ENCODE measurements around the gene JPH2.
"Not testable (repeated sequence)": the region's sequence is repeated elsewhere in the genome, so short reads cannot be mapped to it uniquely, and the experiment has no call there.

Gene JPH2

GRCh38 chr20:44211177-44212039 is 24.4 kb upstream of the JPH2 start:
- peak; percentile 6 for DNase-seq (ENCODE audit: low spot score)

GRCh38 chr20:44210406-44211176 is 23.6 kb upstream of the JPH2 start, which contains the start of gene OSER1:
Gene OSER1 (minus strand): TSS chr20:44210771. CDS start chr20:44206957, 3,814 bp downstream.
- DNase-seq (ENCODE audit: low spot score) = peak; percentile 97

DNA sequence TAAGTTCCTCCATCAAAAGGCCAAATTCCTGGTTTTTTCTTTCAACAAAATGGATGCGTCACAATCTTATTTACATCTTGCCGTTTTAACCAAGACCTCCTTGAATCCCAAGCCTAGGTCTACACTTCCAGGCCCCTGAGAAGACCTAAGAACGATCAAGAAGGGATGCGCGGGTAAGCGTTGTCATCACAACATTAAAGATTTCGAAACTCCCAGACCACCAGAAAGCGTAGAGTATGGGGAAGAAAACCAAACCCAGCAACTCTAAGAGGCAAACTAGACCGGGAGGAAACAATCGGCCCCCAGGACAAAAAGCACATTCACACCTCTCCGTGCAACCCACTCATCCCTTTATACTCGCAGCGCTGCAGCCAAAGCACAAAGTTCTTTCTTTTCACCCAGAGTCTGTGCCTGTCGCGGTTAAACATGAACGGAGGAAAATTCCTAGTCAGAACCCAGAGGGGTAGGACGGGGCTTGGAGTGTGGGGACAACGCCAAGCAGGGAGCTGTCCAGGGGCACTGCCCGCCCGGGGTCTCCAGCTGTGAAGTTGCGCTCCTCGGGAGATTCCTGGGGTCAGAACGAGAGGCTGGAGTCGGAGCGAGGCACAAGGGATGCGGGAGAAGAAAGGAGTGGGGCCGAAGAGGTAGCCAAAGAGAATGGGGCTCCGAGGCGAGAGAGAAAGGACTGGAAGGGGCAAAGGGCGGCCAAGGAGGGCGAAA is 22.9 kb upstream of the JPH2 start:
- no peak for DNase-seq (ENCODE audit: low spot score)

DNA sequence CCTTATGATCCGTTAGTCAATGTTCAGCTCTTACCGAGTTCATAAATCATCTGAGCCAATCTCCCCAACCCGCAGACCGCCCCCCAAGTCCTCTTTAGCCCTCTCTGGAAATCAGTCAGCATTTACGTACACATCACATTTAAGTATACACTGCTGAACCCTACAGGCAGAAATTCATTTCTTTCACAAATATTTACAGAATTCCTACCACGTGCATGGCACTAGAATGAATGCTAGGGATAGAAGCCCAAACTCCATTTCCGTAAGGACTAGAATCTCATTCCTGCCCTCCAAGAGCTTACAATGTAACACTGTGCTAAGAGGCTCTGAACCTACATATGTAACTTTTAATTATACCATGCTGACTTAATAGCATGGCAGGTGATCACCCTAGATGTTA is 21.8 kb upstream of the JPH2 start:
- no peak for DNase-seq (ENCODE audit: low spot score)

DNA sequence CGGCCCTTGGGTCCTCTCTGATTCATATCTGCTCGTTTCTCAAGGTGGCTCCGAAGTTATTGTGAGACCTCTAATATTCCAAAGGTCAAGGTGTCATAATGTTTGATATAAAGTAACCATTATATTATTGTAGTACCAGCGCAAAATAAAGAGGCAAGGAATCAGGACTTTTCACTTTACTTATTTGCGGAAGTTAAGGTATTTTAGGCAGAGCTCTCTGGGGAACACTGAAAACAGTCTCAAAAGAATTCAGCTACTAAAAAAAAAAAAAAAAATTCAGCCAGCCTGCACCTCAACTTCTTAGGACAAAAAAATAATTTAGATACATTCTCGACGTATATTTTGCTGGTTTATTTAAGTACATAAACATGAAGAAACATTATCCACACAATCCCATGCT is 21.2 kb upstream of the JPH2 start:
- DNase-seq (ENCODE audit: low spot score) = no peak

DNA sequence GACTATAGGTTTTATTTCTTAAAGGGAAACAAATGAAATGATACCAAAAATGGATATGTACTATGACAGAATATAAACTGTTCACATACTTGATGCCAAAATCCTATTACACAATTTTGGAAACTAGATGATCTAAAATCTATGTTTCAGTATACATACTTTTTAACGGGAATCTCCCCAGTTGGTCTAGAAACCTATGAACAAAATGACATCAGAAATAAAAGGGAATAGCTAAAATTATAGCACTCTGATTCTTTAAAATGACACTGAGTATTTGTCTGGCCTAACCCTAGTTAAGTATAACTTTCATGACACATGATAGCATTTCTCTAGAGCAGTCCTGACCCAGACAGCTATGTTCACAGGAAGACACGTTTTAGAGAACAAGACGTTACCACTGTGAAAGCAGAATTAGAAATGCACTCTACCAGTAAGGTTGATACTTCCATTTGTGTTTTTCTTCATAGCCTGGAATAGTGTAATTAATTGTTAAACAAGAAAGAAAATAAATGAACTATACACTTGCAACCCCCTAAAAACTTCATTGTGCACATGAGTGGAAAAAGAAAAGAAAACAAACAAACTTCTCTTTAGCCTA is 20.2 kb upstream of the JPH2 start:
- no peak for DNase-seq (ENCODE audit: low spot score)

GRCh38 chr20:44206132-44206531 is 19.1 kb upstream of the JPH2 start:
- no peak for DNase-seq (ENCODE audit: low spot score)

- no peak for DNase-seq (ENCODE audit: low spot score)
These were observed 17.8 kb upstream of the JPH2 start for GRCh38 chr20:44204832-44205215.

DNA sequence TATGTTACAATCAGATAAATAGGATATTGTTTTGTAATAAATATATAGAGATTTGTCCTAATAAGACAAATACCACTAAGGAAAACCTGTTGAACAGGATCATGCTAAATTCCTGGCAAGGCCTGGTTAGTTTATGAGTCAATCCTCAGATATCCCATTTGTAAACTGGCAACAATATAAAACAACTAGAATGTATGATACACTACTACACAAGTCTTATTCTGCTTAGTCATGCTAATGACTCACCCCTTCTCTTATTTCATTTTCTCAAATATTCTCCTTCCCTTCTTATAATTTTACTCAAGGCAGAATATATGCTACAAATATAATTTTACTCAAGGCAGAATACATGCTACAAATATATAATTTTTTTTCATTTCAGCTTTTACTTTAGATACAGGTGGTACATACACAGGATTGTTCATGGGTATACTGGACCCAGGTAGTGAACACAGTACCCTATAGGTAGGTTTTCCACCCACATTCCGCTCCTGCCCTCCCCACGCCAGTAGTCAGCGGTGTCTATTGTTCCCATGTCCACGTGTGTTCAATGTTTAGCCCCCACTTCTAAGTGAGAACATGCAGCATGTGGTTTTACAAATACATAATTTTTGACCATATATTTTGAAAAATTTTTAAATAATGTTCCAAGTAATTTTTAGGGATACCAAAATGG is 17.3 kb upstream of the JPH2 start:
- no peak for DNase-seq (ENCODE audit: low spot score)

GRCh38 chr20:44203161-44203560 is 16.2 kb upstream of the JPH2 start:
- DNase-seq (ENCODE audit: low spot score) = no peak

- no peak for DNase-seq (ENCODE audit: low spot score)
These were observed 14.0 kb upstream of the JPH2 start for GRCh38 chr20:44200983-44201382.

- no peak for DNase-seq (ENCODE audit: low spot score)
These were observed 13.4 kb upstream of the JPH2 start for GRCh38 chr20:44200371-44200770.

DNA sequence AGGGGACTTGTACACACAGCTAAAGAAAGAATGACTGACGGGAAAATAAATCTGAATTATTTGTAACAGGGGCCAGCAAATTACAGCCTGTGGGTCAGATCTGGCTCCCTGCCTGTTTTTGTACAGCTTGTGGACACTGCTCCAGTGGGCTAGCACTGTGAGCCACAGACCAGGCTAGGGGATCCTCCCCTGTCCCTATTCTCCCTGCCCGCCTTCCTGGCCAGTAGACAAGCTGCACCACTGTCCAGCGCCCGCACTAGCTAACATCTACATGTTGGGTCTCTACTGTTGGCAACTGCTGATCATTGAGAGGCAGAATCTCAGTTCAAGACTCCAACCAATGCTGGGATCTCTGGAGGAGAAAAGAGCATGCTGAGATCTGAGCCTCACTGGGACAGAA is 12.9 kb upstream of the JPH2 start:
- DNase-seq (ENCODE audit: low spot score) = no peak

- peak; percentile 59 for DNase-seq (ENCODE audit: low spot score)
These were observed 11.9 kb upstream of the JPH2 start for GRCh38 chr20:44198872-44199271.

DNA sequence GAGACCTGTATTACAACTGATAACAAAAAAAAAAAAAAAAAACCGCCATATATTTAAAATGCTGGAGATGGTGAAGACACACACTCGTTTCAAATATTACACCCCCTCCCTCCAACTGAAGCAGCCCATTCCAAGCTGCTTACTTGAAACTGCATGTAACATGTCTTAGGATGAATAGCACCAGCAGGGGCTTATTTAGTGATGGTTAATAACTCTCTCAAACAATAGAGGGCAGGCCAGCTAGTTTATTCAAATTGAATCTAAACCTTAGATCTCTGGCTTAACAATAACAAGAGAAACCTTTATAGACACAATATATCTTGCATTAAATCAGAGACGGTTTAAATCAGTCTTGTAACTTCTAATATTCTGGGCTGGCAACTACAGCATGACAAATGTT is 9.3 kb upstream of the JPH2 start:
- no peak for DNase-seq (ENCODE audit: low spot score)

DNA sequence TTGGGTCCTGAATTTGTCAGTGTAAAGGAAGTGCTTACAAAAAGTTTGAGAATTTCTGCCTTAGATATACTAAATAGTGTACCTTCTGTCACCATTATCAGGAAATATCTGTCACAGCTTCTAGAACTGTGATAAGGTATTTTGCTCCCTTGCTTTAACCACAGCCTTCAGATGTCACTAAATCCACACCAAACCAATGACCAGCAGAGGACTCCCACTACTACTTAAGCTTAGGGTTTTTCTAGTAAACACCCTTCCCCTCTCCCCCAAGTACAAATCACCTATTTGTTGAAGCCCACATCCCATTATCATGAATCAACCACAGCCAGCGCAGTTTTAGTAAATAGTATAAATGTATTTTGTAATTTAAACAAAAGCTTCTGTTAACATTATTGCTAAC is 8.6 kb upstream of the JPH2 start:
- no peak for DNase-seq (ENCODE audit: low spot score)

- DNase-seq (ENCODE audit: low spot score) = no peak
These were observed 6.8 kb upstream of the JPH2 start for GRCh38 chr20:44193801-44194200.

GRCh38 chr20:44191640-44192039 is 4.7 kb upstream of the JPH2 start:
- DNase-seq (ENCODE audit: low spot score) = not testable (repeated sequence)

DNA sequence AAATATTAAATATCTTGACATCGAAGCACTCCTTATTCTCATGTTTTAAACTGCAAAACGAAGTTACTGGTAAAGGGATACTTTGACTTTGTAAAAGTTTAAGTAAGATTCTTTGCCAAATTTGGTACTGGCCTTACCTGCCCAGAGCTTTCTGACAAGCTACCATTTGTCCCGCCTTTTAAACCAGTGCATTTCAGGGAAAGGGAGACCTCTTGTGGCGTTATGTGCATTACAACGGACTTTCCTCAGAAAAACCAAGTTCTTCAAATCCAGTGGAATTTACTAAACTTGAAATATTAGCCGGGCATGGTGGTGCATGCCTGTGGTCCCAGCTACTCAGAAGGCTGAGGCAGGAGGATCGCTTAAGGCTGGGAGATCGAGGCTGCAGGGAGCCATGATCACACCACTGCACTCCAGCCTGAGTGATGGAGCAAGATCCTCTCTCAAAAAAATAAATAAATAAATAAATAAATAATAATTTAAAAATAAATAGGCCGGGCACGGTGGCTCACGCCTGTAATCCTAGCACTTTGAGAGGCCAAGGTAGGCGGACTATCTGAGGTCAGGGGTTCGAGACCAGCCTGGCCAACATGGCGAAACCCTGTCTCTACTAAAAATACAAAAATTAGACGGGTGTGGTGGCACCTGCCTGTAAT is 3.3 kb upstream of the JPH2 start:
- peak; percentile 53 for DNase-seq (ENCODE audit: low spot score)

DNA sequence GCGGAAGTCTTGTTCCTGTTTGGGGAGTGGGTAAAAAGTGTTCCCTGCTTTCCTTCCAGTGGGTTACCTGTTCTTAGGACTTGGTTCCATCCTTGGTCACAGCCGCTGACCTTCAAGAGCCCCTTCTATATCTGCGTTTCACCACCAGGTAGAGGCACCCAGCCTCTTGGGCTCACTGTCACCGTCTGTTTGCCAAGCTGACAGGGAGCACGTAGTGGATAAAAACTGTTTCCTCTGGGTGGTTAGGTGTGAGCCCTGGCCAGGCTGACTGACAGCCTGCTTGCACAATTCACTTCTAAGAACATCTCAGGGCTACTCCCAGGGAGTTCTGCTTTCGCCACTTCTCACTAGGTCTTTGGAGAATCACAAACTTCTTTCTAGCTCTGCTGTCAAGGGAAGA is 1.8 kb upstream of the JPH2 start:
- DNase-seq (ENCODE audit: low spot score) = no peak
